HFFc6 (cell line): Measurements from ENCODE around the gene FOXP1. TPM values are rescaled to one million over a fixed set of nuclear protein-coding genes. Genes with fewer than 3 reads are reported as not detected.

Experiments
- DNase-seq: peaks from one replicate; pipeline ENCODE4 v3.0.0-alpha.2; 2018
- H3K27ac Mint-ChIP-seq: 2 replicates; pipeline ENCODE4 v1.8.0; 2020; ENCODE audit warnings: mild to moderate bottlenecking, mixed read lengths
- H3K27me3 Mint-ChIP-seq: 2 replicates; pipeline ENCODE4 v1.8.0; 2021; ENCODE audit warnings: mild to moderate bottlenecking, moderate library complexity, mixed read lengths; ENCODE audit not compliant: insufficient read depth
- H3K36me3 Mint-ChIP-seq: 2 replicates; pipeline ENCODE4 v1.8.0; 2021; ENCODE audit warnings: low read depth, mixed read lengths
- H3K4me1 Mint-ChIP-seq: 2 replicates; pipeline ENCODE4 v1.8.0; 2020; ENCODE audit warnings: low read depth, mixed read lengths
- H3K4me3 Mint-ChIP-seq: 2 replicates; pipeline ENCODE4 v1.8.0; 2020; ENCODE audit warnings: mild to moderate bottlenecking, moderate library complexity, mixed read lengths
- H3K9me3 Mint-ChIP-seq: 2 replicates; pipeline ENCODE4 v1.8.0; 2020; ENCODE audit warnings: mild to moderate bottlenecking, mixed read lengths
- CTCF ChIP-seq: fragments of 200-600 bp; sonication (generic); IDR thresholded peaks from 2 replicates; pipeline ENCODE4 v1.5.0; 2021; ENCODE audit warnings: antibody characterized with exemption, mild to moderate bottlenecking
- total RNA-seq, 6 experiments: library from RNA; stranded (reverse); fragmentation: NEBNext Ultra II Directional; extraction: Animal tissue kit (Norgen Biotek cat#: 25700); gene quantifications; 2 replicates in 1 of 6; 3 replicates in 5 of 6; pipeline ENCODE4 v1.2.3, GENCODE V29; 2021

Gene FOXP1
- total RNA-seq, 6 experiments from 2014 or later, result 32.2 to 59.3 (median 52.0) TPM

GRCh38 chr3:71214016-71214415, 369.5 kb downstream of the FOXP1 start:
- Mint-ChIP-seq H3K27me3 (no peaks in the 10 kb centered on the region; the same call in 1 of the 2 replicates), H3K36me3 (no peaks in the 10 kb centered on the region), H3K27ac (no peak overlapping the region), H3K4me3 (no peak overlapping the region), H3K4me1 (peaks cover 15% of the 10 kb centered on the region), H3K9me3 (no peaks in the 10 kb centered on the region)
- no peak for DNase-seq
- TF ChIP-seq CTCF, result no peak

GRCh38 chr3:71211083-71211482, 372.4 kb downstream of the FOXP1 start:
- TF ChIP-seq CTCF, result no peak
- Mint-ChIP-seq H3K36me3 (no peaks in the 10 kb centered on the region), H3K4me1 (peaks cover 20% of the 10 kb centered on the region), H3K4me3 (no peak overlapping the region; the same call in 1 of the 2 replicates), H3K27me3 (no peaks in the 10 kb centered on the region), H3K9me3 (no peaks in the 10 kb centered on the region), H3K27ac (peak overlapping the region; percentile 1; the same call in 1 of the 2 replicates)
- no peak for DNase-seq

DNA sequence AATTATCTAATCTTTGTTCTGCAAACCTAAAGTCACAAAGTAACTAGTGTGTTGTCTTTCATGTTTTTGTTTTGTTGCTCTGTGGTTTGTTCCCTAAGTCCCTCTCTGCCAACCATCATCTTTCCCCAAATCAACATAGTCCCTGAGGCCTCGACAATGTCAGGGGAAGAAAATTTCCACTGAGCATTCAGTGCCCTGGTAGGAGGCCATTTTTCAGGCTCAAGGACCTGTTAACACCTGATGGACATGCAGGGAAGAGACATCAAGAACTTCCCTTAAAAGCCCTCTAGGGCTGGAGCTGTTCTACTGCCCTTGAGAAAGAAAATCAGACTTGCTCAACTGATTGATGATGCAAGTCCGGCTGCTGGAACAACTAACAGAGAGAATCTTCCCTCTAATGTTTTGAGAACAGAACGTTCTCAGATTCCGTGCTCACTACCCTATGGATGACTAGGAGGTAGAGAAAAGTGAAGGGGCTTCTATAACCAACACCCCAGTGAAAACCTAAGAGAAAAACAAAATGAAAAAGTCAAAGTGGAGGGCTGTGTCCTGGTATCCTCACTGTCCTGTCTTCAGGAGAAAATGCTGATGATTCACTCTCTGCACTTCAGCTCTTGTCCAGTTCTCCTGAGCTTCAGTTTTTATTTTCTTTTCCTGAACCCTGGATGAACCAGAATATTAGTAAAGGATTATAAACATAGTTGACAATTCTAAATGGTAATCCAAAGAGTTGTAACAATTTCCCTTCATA, 373.1 kb downstream of the FOXP1 start:
- no peaks in the 10 kb centered on the region for H3K27me3 Mint-ChIP-seq

DNA sequence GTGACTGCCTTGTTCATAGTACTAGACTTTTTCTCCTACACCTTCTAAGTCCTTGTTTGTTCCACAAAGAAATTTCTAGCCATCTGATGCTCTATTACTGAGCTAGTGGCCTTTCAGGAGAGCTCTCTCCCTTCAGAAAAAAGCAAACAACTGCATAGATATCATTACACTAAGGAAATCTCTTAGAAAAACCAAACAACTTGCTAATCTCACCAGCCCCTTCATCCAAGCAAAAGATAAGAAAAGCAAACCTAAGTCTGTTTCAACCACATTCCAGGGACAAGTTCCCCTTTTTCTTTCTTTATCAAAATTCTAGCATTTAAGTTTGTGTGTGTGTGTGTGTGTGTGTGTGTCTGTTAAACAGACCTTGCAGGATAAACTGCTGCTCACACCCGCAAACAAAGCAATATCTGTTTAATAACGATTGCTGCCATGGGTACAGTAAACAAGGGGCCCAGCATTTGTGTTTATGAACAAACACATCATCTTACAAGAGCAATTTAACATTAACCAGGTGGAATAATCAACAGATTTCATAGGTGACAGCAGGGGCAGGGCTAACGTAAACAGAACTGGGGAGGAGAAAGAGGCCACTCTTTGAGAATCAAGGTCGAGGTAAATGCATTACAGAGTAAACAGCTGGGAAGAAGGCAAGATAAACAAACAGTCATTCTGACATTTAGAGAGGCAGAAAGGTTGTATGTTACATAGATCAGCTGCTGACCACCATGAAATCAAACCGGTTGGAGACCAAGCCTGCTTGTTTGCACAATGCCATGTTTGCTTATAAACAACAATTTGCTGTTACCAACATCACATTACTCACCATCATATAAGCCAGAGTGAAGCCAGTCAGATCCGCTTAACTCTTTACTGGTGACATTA, 375.1 kb downstream of the FOXP1 start:
- 0 out of 2 replicates have a peak, but pooled peaks cover 6% of the 10 kb centered on the region for H3K36me3 Mint-ChIP-seq
- no peak for DNase-seq
- H3K4me3 Mint-ChIP-seq, result no peak overlapping the region
- peaks cover 20% of the 10 kb centered on the region for H3K4me1 Mint-ChIP-seq
- no peaks in the 10 kb centered on the region for H3K27me3 Mint-ChIP-seq
- H3K27ac Mint-ChIP-seq, result no peak overlapping the region
- H3K9me3 Mint-ChIP-seq, result no peaks in the 10 kb centered on the region
- TF ChIP-seq CTCF, result no peak

More for the DNA sequence above, 373.1 kb downstream of the FOXP1 start:
- DNase-seq, result peak; percentile 23
- Mint-ChIP-seq H3K27ac (peak overlapping the region; percentile 72), H3K4me1 (peaks cover 20% of the 10 kb centered on the region), H3K9me3 (no peaks in the 10 kb centered on the region), H3K4me3 (peak overlapping the region; percentile 69), H3K36me3 (no peaks in the 10 kb centered on the region)
- TF ChIP-seq CTCF, result no peak

DNA sequence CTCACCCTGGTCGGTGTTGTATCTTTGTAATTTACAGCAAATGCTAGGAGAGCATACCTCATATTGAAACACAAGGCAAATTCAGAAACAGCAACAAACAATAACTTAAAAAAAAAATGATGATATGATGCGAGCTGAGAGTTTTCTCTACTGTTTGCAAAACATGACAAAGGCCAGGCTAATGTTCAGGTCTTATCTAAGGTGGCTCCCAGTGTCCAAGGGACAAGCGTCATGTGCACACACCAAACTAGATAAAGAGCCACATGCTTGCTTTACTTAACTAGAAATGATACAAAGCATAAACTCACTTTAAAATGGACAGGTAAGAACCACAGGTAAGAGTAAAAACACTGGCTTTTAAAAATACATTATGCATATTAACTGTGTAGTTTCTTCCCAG, 375.9 kb downstream of the FOXP1 start:
- no peak overlapping the region for H3K4me3 Mint-ChIP-seq
- H3K9me3 Mint-ChIP-seq, result no peaks in the 10 kb centered on the region

More for the DNA sequence above, 375.9 kb downstream of the FOXP1 start:
- H3K27ac Mint-ChIP-seq, result no peak overlapping the region
- H3K27me3 Mint-ChIP-seq, result no peaks in the 10 kb centered on the region
- H3K4me1 Mint-ChIP-seq, result peaks cover 20% of the 10 kb centered on the region
- DNase-seq, result no peak
- no peak for TF ChIP-seq CTCF
- 0 out of 2 replicates have a peak, but pooled peaks cover 6% of the 10 kb centered on the region for H3K36me3 Mint-ChIP-seq
